Measurements from ENCODE around the gene FAM229B.
"Not testable (repeated sequence)": the region's sequence is repeated elsewhere in the genome, so short reads cannot be mapped to it uniquely, and the experiment has no call there.

Gene FAM229B

DNA sequence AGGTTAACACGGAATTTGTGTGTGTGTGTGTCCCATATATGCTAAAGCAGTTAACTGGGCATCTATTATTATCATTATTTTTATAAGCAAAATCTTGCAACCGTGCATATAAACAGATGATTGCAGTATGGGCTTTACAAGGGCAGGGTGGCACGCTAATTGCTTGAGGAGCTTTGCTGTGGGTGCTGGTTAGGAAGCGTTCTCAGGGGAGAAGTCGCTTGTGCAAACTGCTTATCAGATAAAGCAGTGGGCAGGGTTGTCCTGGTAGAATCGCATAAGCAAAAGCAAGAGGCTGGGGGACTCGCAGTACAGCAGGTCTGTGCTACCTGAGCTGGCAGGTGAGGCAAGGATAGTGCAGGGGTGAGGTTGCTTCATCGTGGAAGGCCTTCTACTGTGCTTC is 43.2 kb upstream of the FAM229B start:
- no peak overlapping the region for H3K4me2 ChIP-seq (ENCODE audit: low read length)
- no peak overlapping the region for H3K27ac ChIP-seq
- peaks cover 7% of the 10 kb centered on the region for H3K4me1 ChIP-seq
- TF ChIP-seq, protein P1, sequence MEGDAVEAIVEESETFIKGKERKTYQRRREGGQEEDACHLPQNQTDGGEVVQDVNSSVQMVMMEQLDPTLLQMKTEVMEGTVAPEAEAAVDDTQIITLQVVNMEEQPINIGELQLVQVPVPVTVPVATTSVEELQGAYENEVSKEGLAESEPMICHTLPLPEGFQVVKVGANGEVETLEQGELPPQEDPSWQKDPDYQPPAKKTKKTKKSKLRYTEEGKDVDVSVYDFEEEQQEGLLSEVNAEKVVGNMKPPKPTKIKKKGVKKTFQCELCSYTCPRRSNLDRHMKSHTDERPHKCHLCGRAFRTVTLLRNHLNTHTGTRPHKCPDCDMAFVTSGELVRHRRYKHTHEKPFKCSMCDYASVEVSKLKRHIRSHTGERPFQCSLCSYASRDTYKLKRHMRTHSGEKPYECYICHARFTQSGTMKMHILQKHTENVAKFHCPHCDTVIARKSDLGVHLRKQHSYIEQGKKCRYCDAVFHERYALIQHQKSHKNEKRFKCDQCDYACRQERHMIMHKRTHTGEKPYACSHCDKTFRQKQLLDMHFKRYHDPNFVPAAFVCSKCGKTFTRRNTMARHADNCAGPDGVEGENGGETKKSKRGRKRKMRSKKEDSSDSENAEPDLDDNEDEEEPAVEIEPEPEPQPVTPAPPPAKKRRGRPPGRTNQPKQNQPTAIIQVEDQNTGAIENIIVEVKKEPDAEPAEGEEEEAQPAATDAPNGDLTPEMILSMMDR (IDR thresholded peaks at IDR 0.05), result no peak
- H2AFZ ChIP-seq, result peak overlapping the region; percentile 55
- H3K79me2 ChIP-seq, result no peaks in the 10 kb centered on the region
- no peaks in the 10 kb centered on the region for H3K9me3 ChIP-seq (ENCODE audit: control insufficient read depth, low read length)
- no peaks in the 10 kb centered on the region for H3K27me3 ChIP-seq (ENCODE audit: control insufficient read depth, insufficient read depth, low read length)
- no peak overlapping the region for H3K4me3 ChIP-seq (ENCODE audit: low read depth, low read length)
- H3K9ac ChIP-seq, result no peak overlapping the region
- H3K36me3 ChIP-seq (ENCODE audit: control insufficient read depth, insufficient read depth, low read length), result no peaks in the 10 kb centered on the region

GRCh38 chr6:112044856-112045255 is 42.5 kb upstream of the FAM229B start:
- no peak overlapping the region for H3K4me3 ChIP-seq (ENCODE audit: low read depth, low read length)
- H3K27ac ChIP-seq, result no peak overlapping the region

DNA sequence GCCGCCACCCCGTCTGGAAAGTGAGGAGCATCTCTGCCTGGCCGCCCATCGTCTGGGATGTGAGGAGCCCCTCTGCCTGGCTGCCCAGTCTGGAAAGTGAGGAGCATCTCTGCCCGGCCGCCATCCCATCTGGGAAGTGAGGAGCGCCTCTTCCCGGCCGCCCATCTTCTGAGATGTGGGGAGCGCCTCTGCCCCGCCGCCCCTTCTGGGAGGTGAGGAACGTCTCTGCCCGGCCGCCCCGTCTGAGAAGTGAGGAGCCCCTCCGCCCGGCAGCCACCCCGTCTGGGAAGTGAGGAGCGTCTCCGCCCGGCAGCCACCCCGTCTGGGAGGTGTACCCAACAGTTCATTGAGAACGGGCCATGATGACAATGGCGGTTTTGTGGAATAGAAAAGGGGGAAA is 39.9 kb upstream of the FAM229B start:
- not testable (repeated sequence) for H3K4me2 ChIP-seq (ENCODE audit: low read length); H3K79me2 ChIP-seq; H3K4me3 ChIP-seq (ENCODE audit: low read depth, low read length); H3K27ac ChIP-seq; H2AFZ ChIP-seq; H3K4me1 ChIP-seq; H3K27me3 ChIP-seq (ENCODE audit: control insufficient read depth, insufficient read depth, low read length); H3K9ac ChIP-seq; H3K36me3 ChIP-seq (ENCODE audit: control insufficient read depth, insufficient read depth, low read length); H3K9me3 ChIP-seq (ENCODE audit: control insufficient read depth, low read length)

More at GRCh38 chr6:112044856-112045255, 42.5 kb upstream of the FAM229B start:
- H2AFZ ChIP-seq, result peak overlapping the region; percentile 55
- TF ChIP-seq, protein P1 (IDR thresholded peaks at IDR 0.05), result no peak
- peaks cover 7% of the 10 kb centered on the region for H3K4me1 ChIP-seq
- H3K9ac ChIP-seq, result no peak overlapping the region
- no peaks in the 10 kb centered on the region for H3K36me3 ChIP-seq (ENCODE audit: control insufficient read depth, insufficient read depth, low read length)
- no peak overlapping the region for H3K4me2 ChIP-seq (ENCODE audit: low read length)
- no peaks in the 10 kb centered on the region for H3K9me3 ChIP-seq (ENCODE audit: control insufficient read depth, low read length)
- no peaks in the 10 kb centered on the region for H3K27me3 ChIP-seq (ENCODE audit: control insufficient read depth, insufficient read depth, low read length)
- no peaks in the 10 kb centered on the region for H3K79me2 ChIP-seq

DNA sequence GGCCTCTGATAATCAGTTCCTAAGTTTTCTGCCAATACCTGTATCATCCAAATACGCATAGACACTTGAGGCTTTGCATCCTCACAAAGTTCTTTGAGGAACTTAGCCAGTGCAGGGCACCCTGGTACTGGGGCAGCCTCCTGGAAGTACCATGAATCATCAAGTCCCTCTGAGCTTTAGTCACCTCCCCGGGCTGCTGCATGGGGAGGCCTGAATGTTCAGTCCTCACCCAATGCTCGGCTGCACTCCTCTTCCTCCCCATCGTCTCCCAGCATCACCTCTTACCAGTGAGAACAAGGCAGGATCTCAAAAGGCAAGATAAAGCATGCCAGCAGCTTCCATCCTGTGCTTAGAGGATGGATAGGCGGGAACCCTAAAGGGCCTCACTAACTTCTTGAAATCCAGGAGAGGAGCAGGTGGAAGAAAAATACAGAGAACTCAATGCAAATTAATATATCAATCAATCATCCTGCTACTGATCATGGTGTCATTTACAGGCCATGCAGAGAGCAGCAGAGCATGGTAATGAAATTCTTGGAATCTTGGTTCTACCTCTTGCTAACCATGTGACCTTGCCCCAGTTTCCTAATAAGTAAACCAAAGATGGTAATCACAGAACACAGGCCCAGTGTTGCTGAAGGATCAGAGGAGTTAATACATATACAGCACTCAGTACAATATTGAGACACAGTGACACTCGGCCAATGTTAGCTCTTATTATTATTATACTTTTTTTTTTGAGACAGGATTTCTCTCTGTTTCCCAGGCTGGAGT is 38.2 kb upstream of the FAM229B start:
- Histone ChIP-seq H3K79me2 (no peaks in the 10 kb centered on the region), H3K36me3 (ENCODE audit: control insufficient read depth, insufficient read depth, low read length) (no peaks in the 10 kb centered on the region), H3K4me3 (ENCODE audit: low read depth, low read length) (no peak overlapping the region), H2AFZ (no peak overlapping the region), H3K4me1 (no peaks in the 10 kb centered on the region), H3K27me3 (ENCODE audit: control insufficient read depth, insufficient read depth, low read length) (no peaks in the 10 kb centered on the region), H3K4me2 (ENCODE audit: low read length) (no peak overlapping the region), H3K9me3 (ENCODE audit: control insufficient read depth, low read length) (no peaks in the 10 kb centered on the region), H3K9ac (no peak overlapping the region), H3K27ac (no peak overlapping the region)
- TF ChIP-seq, protein P1 (IDR thresholded peaks at IDR 0.05), result no peak

- Histone ChIP-seq H3K9ac (no peak overlapping the region), H3K27ac (no peak overlapping the region), H3K4me3 (ENCODE audit: low read depth, low read length) (no peak overlapping the region), H3K9me3 (ENCODE audit: control insufficient read depth, low read length) (no peaks in the 10 kb centered on the region), H2AFZ (no peak overlapping the region), H3K27me3 (ENCODE audit: control insufficient read depth, insufficient read depth, low read length) (no peaks in the 10 kb centered on the region), H3K4me1 (no peaks in the 10 kb centered on the region), H3K4me2 (ENCODE audit: low read length) (no peak overlapping the region), H3K79me2 (no peaks in the 10 kb centered on the region), H3K36me3 (ENCODE audit: control insufficient read depth, insufficient read depth, low read length) (no peaks in the 10 kb centered on the region)
- TF ChIP-seq, protein P1 (IDR thresholded peaks at IDR 0.05), result no peak
Measured at GRCh38 chr6:112049996-112050395, 37.4 kb upstream of the FAM229B start.

Measured in parathyroid adenoma (tissue), 2 donors.